ENCODE data around the gene TMEM132A.

DNA sequence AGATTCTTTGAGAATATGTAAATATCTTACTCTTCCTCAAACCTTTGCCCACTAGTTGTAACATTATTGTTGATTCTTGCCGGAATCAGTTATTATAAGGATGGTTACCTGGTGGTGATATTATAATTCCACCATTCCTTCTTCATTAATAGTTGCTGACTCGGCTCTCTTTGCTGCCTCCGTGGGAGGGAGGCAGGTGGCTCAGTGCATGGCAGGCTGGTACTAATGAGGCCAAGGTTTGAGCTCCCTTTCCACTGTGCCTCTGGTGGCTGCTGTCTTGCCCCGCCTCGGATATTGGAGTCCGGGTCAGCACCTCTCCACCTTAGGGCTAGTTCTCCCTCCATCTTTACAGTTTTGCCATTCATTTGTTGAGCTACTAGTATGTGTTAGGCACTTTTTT lies 59.9 kb downstream of the TMEM132A start:
- TF ChIP-seq, protein P1, sequence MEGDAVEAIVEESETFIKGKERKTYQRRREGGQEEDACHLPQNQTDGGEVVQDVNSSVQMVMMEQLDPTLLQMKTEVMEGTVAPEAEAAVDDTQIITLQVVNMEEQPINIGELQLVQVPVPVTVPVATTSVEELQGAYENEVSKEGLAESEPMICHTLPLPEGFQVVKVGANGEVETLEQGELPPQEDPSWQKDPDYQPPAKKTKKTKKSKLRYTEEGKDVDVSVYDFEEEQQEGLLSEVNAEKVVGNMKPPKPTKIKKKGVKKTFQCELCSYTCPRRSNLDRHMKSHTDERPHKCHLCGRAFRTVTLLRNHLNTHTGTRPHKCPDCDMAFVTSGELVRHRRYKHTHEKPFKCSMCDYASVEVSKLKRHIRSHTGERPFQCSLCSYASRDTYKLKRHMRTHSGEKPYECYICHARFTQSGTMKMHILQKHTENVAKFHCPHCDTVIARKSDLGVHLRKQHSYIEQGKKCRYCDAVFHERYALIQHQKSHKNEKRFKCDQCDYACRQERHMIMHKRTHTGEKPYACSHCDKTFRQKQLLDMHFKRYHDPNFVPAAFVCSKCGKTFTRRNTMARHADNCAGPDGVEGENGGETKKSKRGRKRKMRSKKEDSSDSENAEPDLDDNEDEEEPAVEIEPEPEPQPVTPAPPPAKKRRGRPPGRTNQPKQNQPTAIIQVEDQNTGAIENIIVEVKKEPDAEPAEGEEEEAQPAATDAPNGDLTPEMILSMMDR (CRISPR knock-in tag; IDR thresholded peaks at IDR 0.05): no peak
- TF ChIP-seq, protein P2, sequence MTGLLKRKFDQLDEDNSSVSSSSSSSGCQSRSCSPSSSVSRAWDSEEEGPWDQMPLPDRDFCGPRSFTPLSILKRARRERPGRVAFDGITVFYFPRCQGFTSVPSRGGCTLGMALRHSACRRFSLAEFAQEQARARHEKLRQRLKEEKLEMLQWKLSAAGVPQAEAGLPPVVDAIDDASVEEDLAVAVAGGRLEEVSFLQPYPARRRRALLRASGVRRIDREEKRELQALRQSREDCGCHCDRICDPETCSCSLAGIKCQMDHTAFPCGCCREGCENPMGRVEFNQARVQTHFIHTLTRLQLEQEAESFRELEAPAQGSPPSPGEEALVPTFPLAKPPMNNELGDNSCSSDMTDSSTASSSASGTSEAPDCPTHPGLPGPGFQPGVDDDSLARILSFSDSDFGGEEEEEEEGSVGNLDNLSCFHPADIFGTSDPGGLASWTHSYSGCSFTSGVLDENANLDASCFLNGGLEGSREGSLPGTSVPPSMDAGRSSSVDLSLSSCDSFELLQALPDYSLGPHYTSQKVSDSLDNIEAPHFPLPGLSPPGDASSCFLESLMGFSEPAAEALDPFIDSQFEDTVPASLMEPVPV (CRISPR knock-in tag; IDR thresholded peaks at IDR 0.05): no peak
- TF ChIP-seq, protein P3, sequence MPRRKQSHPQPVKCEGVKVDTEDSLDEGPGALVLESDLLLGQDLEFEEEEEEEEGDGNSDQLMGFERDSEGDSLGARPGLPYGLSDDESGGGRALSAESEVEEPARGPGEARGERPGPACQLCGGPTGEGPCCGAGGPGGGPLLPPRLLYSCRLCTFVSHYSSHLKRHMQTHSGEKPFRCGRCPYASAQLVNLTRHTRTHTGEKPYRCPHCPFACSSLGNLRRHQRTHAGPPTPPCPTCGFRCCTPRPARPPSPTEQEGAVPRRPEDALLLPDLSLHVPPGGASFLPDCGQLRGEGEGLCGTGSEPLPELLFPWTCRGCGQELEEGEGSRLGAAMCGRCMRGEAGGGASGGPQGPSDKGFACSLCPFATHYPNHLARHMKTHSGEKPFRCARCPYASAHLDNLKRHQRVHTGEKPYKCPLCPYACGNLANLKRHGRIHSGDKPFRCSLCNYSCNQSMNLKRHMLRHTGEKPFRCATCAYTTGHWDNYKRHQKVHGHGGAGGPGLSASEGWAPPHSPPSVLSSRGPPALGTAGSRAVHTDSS (CRISPR knock-in tag; conservative IDR thresholded peaks at IDR 0.05): no peak
- no peak for TF ChIP-seq RFX1 (IDR thresholded peaks at IDR 0.05)
- TF ChIP-seq RELA (CRISPR knock-in tag; IDR thresholded peaks at IDR 0.05): no peak
- TF ChIP-seq ZBTB7A (CRISPR knock-in tag; IDR thresholded peaks at IDR 0.05): no peak
- TF ChIP-seq, protein P4, sequence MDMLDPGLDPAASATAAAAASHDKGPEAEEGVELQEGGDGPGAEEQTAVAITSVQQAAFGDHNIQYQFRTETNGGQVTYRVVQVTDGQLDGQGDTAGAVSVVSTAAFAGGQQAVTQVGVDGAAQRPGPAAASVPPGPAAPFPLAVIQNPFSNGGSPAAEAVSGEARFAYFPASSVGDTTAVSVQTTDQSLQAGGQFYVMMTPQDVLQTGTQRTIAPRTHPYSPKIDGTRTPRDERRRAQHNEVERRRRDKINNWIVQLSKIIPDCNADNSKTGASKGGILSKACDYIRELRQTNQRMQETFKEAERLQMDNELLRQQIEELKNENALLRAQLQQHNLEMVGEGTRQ (IDR thresholded peaks at IDR 0.05; ENCODE audit: low read depth, low read length): no peak
- TF ChIP-seq, protein P4 (CRISPR knock-in tag; IDR thresholded peaks at IDR 0.05; ENCODE audit: borderline replicate concordance): no peak
